ENCODE data around the gene RNF207. TPM values are rescaled to one million over a fixed set of nuclear protein-coding genes. Genes with fewer than 3 reads are reported as not detected.

The RNF207 gene
- total RNA-seq, 2 donors from 2014 or later = 18.4 to 19.4 TPM

DNA sequence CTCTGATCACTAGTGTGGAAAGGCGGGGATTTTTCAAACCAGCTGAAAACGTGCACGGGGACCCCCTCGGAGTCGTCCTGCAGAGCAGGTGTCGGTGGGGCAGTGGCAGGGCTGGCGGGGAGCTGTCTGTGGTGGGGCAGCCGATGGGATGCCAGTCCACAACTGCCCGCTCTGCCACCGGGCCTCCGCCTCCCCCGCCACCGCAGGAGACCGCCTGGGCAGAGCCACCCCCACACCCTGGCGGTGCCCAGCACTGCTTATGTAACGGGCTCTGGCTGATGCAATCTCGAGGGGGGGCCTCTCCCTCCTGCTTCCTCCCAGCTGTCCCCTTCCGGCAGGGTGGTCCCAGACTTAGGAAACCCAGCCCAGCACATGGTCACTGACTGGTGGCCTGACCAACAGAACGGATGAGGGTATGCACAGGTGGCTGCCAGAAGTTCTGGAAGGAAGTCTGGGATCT, 35.1 kb upstream of the RNF207 start:
- no peak for DNase-seq
- Histone ChIP-seq H3K4me3 (no peak overlapping the region), H3K27ac (no peak overlapping the region), H3K4me1 (no peaks in the 10 kb centered on the region), H3K36me3 (no peaks in the 10 kb centered on the region), H3K9me3 (no peaks in the 10 kb centered on the region), H3K9ac (ENCODE audit: low read depth in 2 of 2, low read length in 2 of 2) (no peak overlapping the region), H3K27me3 (no peaks in the 10 kb centered on the region)
- intact Hi-C loops (cut with DNase I) = loop anchor here (10.0 kb wide), 1 partner anchor 116 kb away; no protein-coding TSS in a partner anchor
- TF ChIP-seq, protein P1, sequence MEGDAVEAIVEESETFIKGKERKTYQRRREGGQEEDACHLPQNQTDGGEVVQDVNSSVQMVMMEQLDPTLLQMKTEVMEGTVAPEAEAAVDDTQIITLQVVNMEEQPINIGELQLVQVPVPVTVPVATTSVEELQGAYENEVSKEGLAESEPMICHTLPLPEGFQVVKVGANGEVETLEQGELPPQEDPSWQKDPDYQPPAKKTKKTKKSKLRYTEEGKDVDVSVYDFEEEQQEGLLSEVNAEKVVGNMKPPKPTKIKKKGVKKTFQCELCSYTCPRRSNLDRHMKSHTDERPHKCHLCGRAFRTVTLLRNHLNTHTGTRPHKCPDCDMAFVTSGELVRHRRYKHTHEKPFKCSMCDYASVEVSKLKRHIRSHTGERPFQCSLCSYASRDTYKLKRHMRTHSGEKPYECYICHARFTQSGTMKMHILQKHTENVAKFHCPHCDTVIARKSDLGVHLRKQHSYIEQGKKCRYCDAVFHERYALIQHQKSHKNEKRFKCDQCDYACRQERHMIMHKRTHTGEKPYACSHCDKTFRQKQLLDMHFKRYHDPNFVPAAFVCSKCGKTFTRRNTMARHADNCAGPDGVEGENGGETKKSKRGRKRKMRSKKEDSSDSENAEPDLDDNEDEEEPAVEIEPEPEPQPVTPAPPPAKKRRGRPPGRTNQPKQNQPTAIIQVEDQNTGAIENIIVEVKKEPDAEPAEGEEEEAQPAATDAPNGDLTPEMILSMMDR (IDR thresholded peaks at IDR 0.05) = no peak

GRCh38 chr1:6171548-6172124, 34.3 kb upstream of the RNF207 start:
- no peaks in the 10 kb centered on the region for H3K27me3 ChIP-seq
- no peaks in the 10 kb centered on the region for H3K9me3 ChIP-seq
- H3K36me3 ChIP-seq = no peaks in the 10 kb centered on the region
- intact Hi-C loops (cut with DNase I) = loop anchor here (10.0 kb wide), 1 partner anchor 117 kb away; no protein-coding TSS in a partner anchor
- TF ChIP-seq, protein P1 (IDR thresholded peaks at IDR 0.05) = no peak
- H3K27ac ChIP-seq = no peak overlapping the region
- no peak overlapping the region for H3K4me3 ChIP-seq
- DNase-seq = no peak
- H3K4me1 ChIP-seq = no peaks in the 10 kb centered on the region
- H3K9ac ChIP-seq (ENCODE audit: low read depth in 2 of 2, low read length in 2 of 2) = no peak overlapping the region

GRCh38 chr1:6172549-6172948, 33.4 kb upstream of the RNF207 start:
- Histone ChIP-seq H3K4me3 (no peak overlapping the region), H3K36me3 (no peaks in the 10 kb centered on the region), H3K9me3 (no peaks in the 10 kb centered on the region), H3K9ac (ENCODE audit: low read depth in 2 of 2, low read length in 2 of 2) (no peak overlapping the region), H3K4me1 (no peaks in the 10 kb centered on the region), H3K27me3 (no peaks in the 10 kb centered on the region), H3K27ac (no peak overlapping the region)
- TF ChIP-seq, protein P1 (IDR thresholded peaks at IDR 0.05) = no peak
- DNase-seq = no peak
- intact Hi-C loops (cut with DNase I) = loop anchor here (10.0 kb wide), 1 partner anchor 118 kb away; no protein-coding TSS in a partner anchor

- intact Hi-C loops (cut with DNase I) = loop anchor here (10.0 kb wide), 1 partner anchor 120 kb away; no protein-coding TSS in a partner anchor
- TF ChIP-seq, protein P1 (IDR thresholded peaks at IDR 0.05) = no peak
- peaks cover 18% of the 10 kb centered on the region for H3K27me3 ChIP-seq
Observed at GRCh38 chr1:6174621-6175410, 31.1 kb upstream of the RNF207 start.

GRCh38 chr1:6175411-6175828, 30.5 kb upstream of the RNF207 start:
- intact Hi-C loops (cut with DNase I) = loop anchor here (10.0 kb wide), 1 partner anchor 121 kb away; no protein-coding TSS in a partner anchor
- Histone ChIP-seq H3K9me3 (no peaks in the 10 kb centered on the region), H3K36me3 (no peaks in the 10 kb centered on the region), H3K4me1 (no peaks in the 10 kb centered on the region), H3K9ac (ENCODE audit: low read depth in 2 of 2, low read length in 2 of 2) (no peak overlapping the region), H3K27ac (no peak overlapping the region), H3K4me3 (no peak overlapping the region), H3K27me3 (peaks cover 24% of the 10 kb centered on the region)
- DNase-seq = no peak
- TF ChIP-seq, protein P1 (IDR thresholded peaks at IDR 0.05) = no peak

More at GRCh38 chr1:6174621-6175410, 31.1 kb upstream of the RNF207 start:
- no peak for DNase-seq
- Histone ChIP-seq H3K36me3 (no peaks in the 10 kb centered on the region), H3K9me3 (no peaks in the 10 kb centered on the region), H3K9ac (ENCODE audit: low read depth in 2 of 2, low read length in 2 of 2) (no peak overlapping the region), H3K4me1 (no peaks in the 10 kb centered on the region), H3K4me3 (no peak overlapping the region), H3K27ac (no peak overlapping the region)
